Measurements from ENCODE around the gene AANAT.

Gene AANAT

DNA sequence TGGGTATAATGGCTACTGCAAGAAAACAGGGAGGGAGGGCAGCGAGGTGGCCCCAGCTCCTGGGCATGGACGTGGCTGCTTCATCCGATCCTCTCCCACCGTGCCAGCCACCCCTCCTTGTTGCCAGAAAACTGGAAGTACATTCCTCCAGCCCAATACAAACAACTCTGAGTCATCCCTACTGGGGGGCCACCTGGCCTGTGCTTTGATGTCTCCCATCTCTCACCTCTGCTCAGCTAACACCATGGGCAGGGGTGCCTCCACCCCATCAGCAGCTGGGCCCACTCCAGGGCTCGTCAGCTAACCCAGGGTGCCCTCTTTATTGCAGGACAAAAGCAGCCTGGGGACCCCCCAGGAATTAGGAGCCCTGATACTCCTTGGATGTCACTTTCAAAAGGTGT is 31.9 kb downstream of the AANAT start:
- TF ChIP-seq CTCF (IDR thresholded peaks at IDR 0.05; ENCODE audit: control extremely low read depth, extremely low read depth, low read depth, missing control alignments), result no peak
- DNase-seq (ENCODE audit: extremely low spot score), result no peak
- ChIA-PET CTCF (interaction anchor here (1.1 to 22.6 kb wide), 7 partner anchors 7 to 199 kb away, joined by 3 to 496 read pairs (median 6); partner anchors contain the start of genes AANAT and UBE2O), POLR2A (interaction anchor here (0.6 kb wide), 1 partner anchor 12 kb away, joined by 3 read pairs; no protein-coding TSS in a partner anchor)

- no peak for DNase-seq (ENCODE audit: extremely low spot score)
- no peak for TF ChIP-seq CTCF (IDR thresholded peaks at IDR 0.05; ENCODE audit: control extremely low read depth, extremely low read depth, low read depth, missing control alignments)
- CTCF ChIA-PET, result interaction anchor here (1.3 to 22.6 kb wide), 4 partner anchors 20 to 102 kb away, joined by 3 to 496 read pairs (median 6); partner anchors contain the start of genes AANAT and UBE2O
- POLR2A ChIA-PET, result interaction anchor here (0.6 to 0.8 kb wide), 3 partner anchors 11 to 185 kb away, joined by 3 to 10 read pairs (median 3); no protein-coding TSS in a partner anchor
Measured at GRCh38 chr17:76500074-76500746, 32.8 kb downstream of the AANAT start.

DNA sequence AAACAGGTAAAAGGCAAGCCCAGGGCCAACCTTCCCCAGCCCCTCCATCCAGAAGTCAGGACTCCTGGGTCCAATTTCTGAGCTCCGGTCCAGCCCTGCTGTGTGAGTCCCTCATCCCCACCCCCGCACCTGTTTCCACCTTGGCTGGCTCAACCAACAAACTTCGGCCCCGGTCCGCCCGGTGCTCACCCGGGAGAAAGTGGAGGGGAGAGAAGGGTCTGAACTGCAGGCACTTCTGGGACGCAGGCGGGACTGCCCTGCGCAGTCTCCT is 33.3 kb downstream of the AANAT start:
- CTCF ChIA-PET, result interaction anchor here (1.3 to 22.6 kb wide), 2 partner anchors 26 to 42 kb away, joined by 3 to 496 read pairs; partner anchors contain the start of genes AANAT and UBE2O
- peak; percentile 40 for DNase-seq (ENCODE audit: extremely low spot score)

GRCh38 chr17:76501018-76501826 is 33.8 kb downstream of the AANAT start, which contains the start of gene RHBDF2:
Gene RHBDF2 (minus strand): TSS chr17:76501423. CDS start chr17:76481524, 19,899 bp downstream.
- ChIA-PET POLR2A (interaction anchor here (0.5 kb wide), 1 partner anchor 16 kb away, joined by 7 read pairs; no protein-coding TSS in a partner anchor), CTCF (interaction anchor here (1.1 to 22.6 kb wide), 7 partner anchors 9 to 56 kb away, joined by 3 to 496 read pairs (median 5); partner anchors contain the start of genes AANAT and UBE2O)
- DNase-seq (ENCODE audit: extremely low spot score), result peak; percentile 97
- no peak for TF ChIP-seq CTCF (IDR thresholded peaks at IDR 0.05; ENCODE audit: control extremely low read depth, extremely low read depth, low read depth, missing control alignments)

More for the DNA sequence above, 33.3 kb downstream of the AANAT start:
- POLR2A ChIA-PET, result no interaction called here
- TF ChIP-seq CTCF (IDR thresholded peaks at IDR 0.05; ENCODE audit: control extremely low read depth, extremely low read depth, low read depth, missing control alignments), result no peak

DNA sequence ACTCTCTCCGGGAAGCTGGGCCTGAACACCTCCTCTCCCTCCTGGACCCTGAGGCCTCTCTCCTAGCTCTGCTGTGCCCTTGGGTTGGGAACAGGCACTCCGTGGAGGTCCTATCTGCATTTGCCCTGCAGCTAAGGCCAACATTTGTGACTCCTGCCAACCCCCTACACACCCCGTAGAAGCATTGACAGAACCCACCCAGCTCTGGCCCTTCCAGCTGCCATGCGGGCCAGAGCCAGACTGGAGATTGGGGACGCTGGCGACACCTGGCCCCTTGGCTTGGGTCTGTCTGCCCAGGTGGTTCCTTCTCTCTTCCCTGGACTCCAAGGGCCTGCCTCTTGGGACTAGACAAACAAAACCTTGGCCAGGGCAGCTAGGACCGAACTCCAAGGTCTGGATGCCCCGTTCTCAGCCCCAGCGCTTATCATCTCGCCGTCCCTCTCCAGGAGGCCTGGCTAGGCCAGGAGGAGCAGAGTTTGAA is 34.5 kb downstream of the AANAT start:
- TF ChIP-seq CTCF (IDR thresholded peaks at IDR 0.05; ENCODE audit: control extremely low read depth, extremely low read depth, low read depth, missing control alignments), result no peak
- no peak for DNase-seq (ENCODE audit: extremely low spot score)
- POLR2A ChIA-PET, result interaction anchor here (0.5 kb wide), 1 partner anchor 17 kb away, joined by 7 read pairs; no protein-coding TSS in a partner anchor
- CTCF ChIA-PET, result interaction anchor here (1.1 to 22.6 kb wide), 9 partner anchors 9 to 123 kb away, joined by 3 to 496 read pairs (median 5); partner anchors contain the start of genes AANAT and UBE2O

Data from GM10248 (cell line).